Epithelial cell of esophagus (primary cell): ENCODE data around the gene APOD.

ENCODE experiments used
- DNase-seq: peaks from one replicate; pipeline ENCODE4 v3.0.0; 2010; ENCODE audit warnings: low read depth
- H3K4me3 ChIP-seq: 2 replicates; pipeline ENCODE4 v1.5.1; 2011; ENCODE audit warnings: mild to moderate bottlenecking, low read length, control low read depth
- TF ChIP-seq, protein P1 (sequence below): IDR thresholded peaks from 2 replicates; pipeline ENCODE4 v1.5.1; 2011; ENCODE audit warnings: low read depth, mild to moderate bottlenecking, low read length, control low read depth, inconsistent platforms; ENCODE audit not compliant: insufficient read depth; ENCODE audit errors: missing control alignments

The APOD gene

DNA sequence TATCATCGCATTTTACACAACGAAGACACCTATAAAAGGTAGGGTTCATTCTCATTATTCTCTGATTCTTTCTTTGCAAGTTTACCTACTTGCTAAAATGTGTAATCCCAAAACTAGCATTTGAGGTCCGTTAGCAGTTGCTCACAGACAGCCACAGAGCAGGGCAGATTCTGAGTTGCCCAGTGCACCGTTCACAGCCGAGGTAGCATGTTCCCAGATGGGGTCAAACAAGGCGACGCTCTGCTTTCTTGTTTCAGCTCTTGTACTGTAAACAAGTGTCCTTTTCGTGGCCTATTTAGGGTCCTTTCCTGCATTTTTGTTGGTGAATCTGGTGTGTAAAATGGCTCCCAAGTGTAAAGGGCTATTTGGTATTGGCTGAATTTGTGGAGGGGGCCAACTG, 43.7 kb downstream of the APOD start:
- no peak overlapping the region for H3K4me3 ChIP-seq
- TF ChIP-seq, protein P1, sequence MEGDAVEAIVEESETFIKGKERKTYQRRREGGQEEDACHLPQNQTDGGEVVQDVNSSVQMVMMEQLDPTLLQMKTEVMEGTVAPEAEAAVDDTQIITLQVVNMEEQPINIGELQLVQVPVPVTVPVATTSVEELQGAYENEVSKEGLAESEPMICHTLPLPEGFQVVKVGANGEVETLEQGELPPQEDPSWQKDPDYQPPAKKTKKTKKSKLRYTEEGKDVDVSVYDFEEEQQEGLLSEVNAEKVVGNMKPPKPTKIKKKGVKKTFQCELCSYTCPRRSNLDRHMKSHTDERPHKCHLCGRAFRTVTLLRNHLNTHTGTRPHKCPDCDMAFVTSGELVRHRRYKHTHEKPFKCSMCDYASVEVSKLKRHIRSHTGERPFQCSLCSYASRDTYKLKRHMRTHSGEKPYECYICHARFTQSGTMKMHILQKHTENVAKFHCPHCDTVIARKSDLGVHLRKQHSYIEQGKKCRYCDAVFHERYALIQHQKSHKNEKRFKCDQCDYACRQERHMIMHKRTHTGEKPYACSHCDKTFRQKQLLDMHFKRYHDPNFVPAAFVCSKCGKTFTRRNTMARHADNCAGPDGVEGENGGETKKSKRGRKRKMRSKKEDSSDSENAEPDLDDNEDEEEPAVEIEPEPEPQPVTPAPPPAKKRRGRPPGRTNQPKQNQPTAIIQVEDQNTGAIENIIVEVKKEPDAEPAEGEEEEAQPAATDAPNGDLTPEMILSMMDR, result no peak
- no peak for DNase-seq

DNA sequence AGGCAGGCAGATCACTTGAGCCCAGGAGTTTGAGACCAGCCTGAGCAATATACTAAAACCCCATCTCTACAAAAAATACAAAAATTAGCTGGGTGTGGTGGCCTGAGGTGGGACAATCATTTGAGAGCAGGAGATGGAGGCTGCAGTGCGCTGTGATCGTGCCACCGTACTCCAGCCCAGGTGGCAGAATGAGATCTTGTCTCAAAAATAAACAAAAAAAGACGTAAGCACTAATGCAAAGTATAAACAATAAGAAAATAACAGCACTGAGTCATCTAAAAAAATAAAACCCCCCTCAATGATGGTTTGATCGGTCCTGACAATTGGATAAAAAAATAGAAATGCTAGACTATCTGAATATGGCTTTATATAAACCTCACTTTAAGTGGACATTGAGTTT, 44.3 kb downstream of the APOD start:
- DNase-seq, result no peak

DNA sequence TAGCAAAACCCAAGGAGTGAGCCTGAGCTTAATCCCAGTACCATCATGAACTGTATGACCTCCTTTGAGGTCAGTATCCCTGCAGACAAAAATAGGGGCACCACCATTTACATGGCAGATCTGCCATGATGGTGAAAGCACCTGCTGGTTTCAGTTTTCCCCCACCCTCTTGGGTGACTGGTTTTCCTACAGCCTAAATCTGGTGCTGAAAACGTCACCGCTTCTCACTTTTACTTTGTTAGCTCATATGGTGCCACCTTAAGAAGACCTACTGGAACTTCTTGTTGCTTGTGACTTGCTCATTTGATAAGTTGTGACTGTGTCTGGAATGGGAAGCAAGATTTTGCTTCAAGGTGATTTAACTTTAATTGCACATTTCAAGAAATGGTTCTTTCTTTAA, 45.7 kb downstream of the APOD start:
- H3K4me3 ChIP-seq, result no peak overlapping the region
- DNase-seq, result no peak
- TF ChIP-seq, protein P1, result no peak

More for the DNA sequence above, 44.3 kb downstream of the APOD start:
- TF ChIP-seq, protein P1, result no peak
- H3K4me3 ChIP-seq, result no peak overlapping the region

DNA sequence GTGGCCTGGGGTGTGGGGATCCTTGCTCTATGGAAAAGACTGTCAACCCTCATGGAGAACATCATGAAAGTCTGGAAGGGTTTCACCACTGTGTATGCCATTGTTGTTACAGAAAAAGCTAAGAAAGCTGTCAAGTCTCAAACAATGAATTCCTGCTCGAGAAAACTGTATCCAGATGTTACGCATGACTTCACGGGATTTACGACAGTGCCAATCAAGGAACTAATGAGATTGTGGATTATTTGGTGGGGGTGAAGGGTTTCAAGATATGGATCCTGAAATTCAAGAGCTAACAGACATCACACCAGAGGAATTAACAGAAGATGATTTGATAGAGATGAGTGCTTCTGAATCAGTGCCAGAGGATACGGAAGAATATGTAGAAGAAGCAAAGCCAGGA, 48.4 kb downstream of the APOD start:
- no peak for DNase-seq
- H3K4me3 ChIP-seq, result no peak overlapping the region
- TF ChIP-seq, protein P1, result no peak

DNA sequence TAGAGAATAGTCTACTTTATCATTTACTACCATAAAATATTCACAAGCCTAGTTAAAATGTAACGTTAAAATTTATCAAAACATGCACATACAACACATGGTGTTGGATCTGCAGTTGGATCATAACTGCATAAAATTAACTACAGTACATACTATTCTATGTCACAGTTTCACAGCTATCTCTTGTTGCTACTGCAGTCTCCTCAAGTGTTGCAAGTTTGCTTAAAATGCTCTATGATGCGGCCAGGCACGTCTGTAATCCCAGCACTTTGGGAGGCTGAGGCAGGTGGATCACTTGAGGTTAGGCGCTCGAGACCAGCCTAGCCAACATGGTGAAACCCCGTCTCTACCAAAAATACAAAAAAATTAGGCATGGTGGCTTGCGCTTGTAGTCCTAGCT, 50.9 kb downstream of the APOD start:
- TF ChIP-seq, protein P1, result no peak
- no peak overlapping the region for H3K4me3 ChIP-seq

DNA sequence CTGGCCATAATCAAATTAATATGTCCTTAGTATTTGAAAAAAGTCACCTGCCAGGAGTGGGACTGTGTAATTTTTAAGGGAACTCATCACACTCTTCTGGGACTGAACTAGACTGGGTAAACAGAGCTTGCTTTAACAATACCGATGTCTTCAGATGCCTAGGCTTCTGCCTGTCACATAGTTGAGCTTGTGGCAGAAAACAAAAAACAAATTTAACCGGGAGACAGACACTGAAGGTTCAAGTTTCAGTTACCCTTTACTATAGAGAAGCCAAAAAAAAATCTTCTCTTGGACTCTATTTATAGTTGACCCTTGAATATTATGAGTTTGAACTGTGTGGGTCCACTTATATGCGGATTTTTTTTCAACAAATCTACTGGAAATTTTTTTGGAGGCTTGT, 51.4 kb downstream of the APOD start:
- TF ChIP-seq, protein P1, result no peak
- no peak for DNase-seq
- no peak overlapping the region for H3K4me3 ChIP-seq

More for the DNA sequence above, 50.9 kb downstream of the APOD start:
- DNase-seq, result no peak

DNA sequence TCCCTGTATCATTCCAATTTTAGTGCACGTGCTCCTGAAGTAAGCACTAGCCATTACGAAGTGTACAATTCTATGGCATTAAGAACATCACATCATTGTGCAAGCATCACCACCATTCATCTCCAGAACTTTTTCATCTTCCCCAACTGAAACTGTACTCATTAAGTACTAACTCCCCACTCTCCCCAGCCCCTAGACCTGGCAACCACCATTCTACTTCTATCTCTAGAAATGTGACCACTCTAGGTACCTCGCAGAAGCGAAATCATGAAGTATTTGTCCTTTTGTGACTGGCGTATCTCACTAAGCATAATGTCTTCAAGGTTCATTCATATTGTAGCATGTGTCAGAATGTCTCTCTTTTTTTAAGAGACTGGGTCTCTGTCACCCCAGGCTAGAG, 52.1 kb downstream of the APOD start:
- no peak for DNase-seq
- TF ChIP-seq, protein P1, result no peak
- H3K4me3 ChIP-seq, result no peak overlapping the region
